GM18873 (cell line): ENCODE data around the gene TOP1.
"Not testable (repeated sequence)": the region's sequence is repeated elsewhere in the genome, so short reads cannot be mapped to it uniquely, and the experiment has no call there.

Experiments used
- ATAC-seq: cut with Tn5 transposase; IDR thresholded peaks from one replicate; pipeline ENCODE4 v1.9.1; 2021; ENCODE audit warnings: mild to moderate bottlenecking, moderate library complexity, moderate number of reproducible peaks; ENCODE audit not compliant: unreplicated experiment, low FRiP score

The TOP1 gene

GRCh38 chr20:41003143-41003935 is 25.3 kb upstream of the TOP1 start:
- ATAC-seq = no peak

GRCh38 chr20:41003936-41004294 is 24.7 kb upstream of the TOP1 start:
- not testable (repeated sequence) for ATAC-seq

GRCh38 chr20:41004531-41005360 is 23.9 kb upstream of the TOP1 start:
- ATAC-seq = no peak

- no peak for ATAC-seq
Measured at GRCh38 chr20:41005361-41005729, 23.3 kb upstream of the TOP1 start.

- ATAC-seq = no peak
Measured at GRCh38 chr20:41006126-41006935, 22.3 kb upstream of the TOP1 start.

- ATAC-seq = no peak
Measured at GRCh38 chr20:41006936-41007474, 21.6 kb upstream of the TOP1 start.

GRCh38 chr20:41007481-41007880 is 21.1 kb upstream of the TOP1 start:
- ATAC-seq = no peak

GRCh38 chr20:41009946-41010345 is 18.7 kb upstream of the TOP1 start:
- no peak for ATAC-seq

- peak; percentile 87 for ATAC-seq
Measured at GRCh38 chr20:41011551-41012067, 17.0 kb upstream of the TOP1 start.

- ATAC-seq = no peak
Measured at GRCh38 chr20:41014561-41015088, 14.0 kb upstream of the TOP1 start.

GRCh38 chr20:41017448-41018042 is 11.1 kb upstream of the TOP1 start:
- ATAC-seq = no peak

GRCh38 chr20:41018153-41018552 is 10.5 kb upstream of the TOP1 start:
- ATAC-seq = no peak

- ATAC-seq = no peak
Measured at GRCh38 chr20:41023549-41023948, 5.1 kb upstream of the TOP1 start.

- no peak for ATAC-seq
Measured at GRCh38 chr20:41027366-41027765, 1.3 kb upstream of the TOP1 start.

- ATAC-seq = no peak
Measured at GRCh38 chr20:41027872-41028358, 707 bp upstream of the TOP1 start.

GRCh38 chr20:41029150-41029901 is 704 bp downstream of the TOP1 start:
- peak; percentile 3 for ATAC-seq

- no peak for ATAC-seq
Measured at GRCh38 chr20:41030061-41030460, 1.4 kb downstream of the TOP1 start.

GRCh38 chr20:41030531-41031242 is 2.1 kb downstream of the TOP1 start:
- ATAC-seq = no peak
